A673 (cell line): ENCODE measurements around the gene ADIG. TPM values are rescaled to one million over a fixed set of nuclear protein-coding genes. Genes with fewer than 3 reads are reported as not detected.

Experiments used
- BruUV-seq: library from RNA; stranded (reverse); fragments of 400-500 nt; replicated peaks from 2 replicates; lab custom pipeline; 2021; lab: Mats Ljungman, UMichigan
- CTCF ChIA-PET: fragments of 300-600 bp; sonication (Branson Sonifier 250); formaldehyde crosslinking; loops from one replicate; lab custom pipeline; 2022; ENCODE audit warnings: antibody characterized with exemption; lab: Charles Lee
- POLR2A ChIA-PET: fragments of 300-600 bp; sonication (Branson Sonifier 250); formaldehyde crosslinking; loops from one replicate; lab custom pipeline; 2022; ENCODE audit warnings: antibody characterized with exemption; ENCODE audit not compliant: low non-redundant PET; lab: Charles Lee
- DNase-seq: peaks from one replicate; pipeline ENCODE4 v3.0.0-alpha.2; 2015; ENCODE audit warnings: low spot score
- H3K27ac ChIP-seq: fragments of 200-600 bp; sonication (generic); 2 replicates; pipeline ENCODE4 v1.5.1; 2016; ENCODE audit warnings: mixed run types, low read depth, mild to moderate bottlenecking, mixed read lengths, antibody characterized with exemption, low read length; ENCODE audit not compliant: poor library complexity, severe bottlenecking
- H3K27me3 ChIP-seq: fragments of 200-600 bp; sonication (generic); replicated peaks from 2 replicates; pipeline ENCODE4 v1.6.1; 2017; ENCODE audit warnings: mixed run types, low read depth, mild to moderate bottlenecking, mixed read lengths, antibody characterized with exemption, low read length; ENCODE audit not compliant: insufficient read depth, poor library complexity
- H3K36me3 ChIP-seq: fragments of 200-600 bp; sonication (generic); 2 replicates; pipeline ENCODE4 v1.6.1; 2016; ENCODE audit warnings: mixed run types, mild to moderate bottlenecking, mixed read lengths, antibody characterized with exemption, low read length; ENCODE audit not compliant: insufficient read depth, poor library complexity, severe bottlenecking
- H3K4me1 ChIP-seq: fragments of 200-600 bp; sonication (generic); 2 replicates; pipeline ENCODE4 v1.6.1; 2017; ENCODE audit warnings: mixed run types, mild to moderate bottlenecking, mixed read lengths, antibody characterized with exemption, low read length; ENCODE audit not compliant: insufficient read depth, poor library complexity, severe bottlenecking
- H3K4me3 ChIP-seq: fragments of 200-600 bp; sonication (generic); 2 replicates; pipeline ENCODE4 v1.5.1; 2016; ENCODE audit warnings: low read depth, mixed run types, mild to moderate bottlenecking, mixed read lengths, low read length; ENCODE audit not compliant: poor library complexity, severe bottlenecking
- H3K9me3 ChIP-seq: fragments of 200-600 bp; sonication (generic); 2 replicates; pipeline ENCODE4 v1.6.1; 2016; ENCODE audit warnings: mixed run types, low read depth, mild to moderate bottlenecking, mixed read lengths, antibody characterized with exemption, low read length; ENCODE audit not compliant: poor library complexity, severe bottlenecking
- EZH2 ChIP-seq: fragments of 200-600 bp; sonication (generic); IDR thresholded peaks from 2 replicates; pipeline ENCODE4 v1.6.1; 2017; ENCODE audit warnings: borderline replicate concordance, low read depth, mild to moderate bottlenecking, mixed read lengths, antibody characterized with exemption, low read length; ENCODE audit not compliant: poor library complexity, severe bottlenecking
- intact Hi-C: fragments of 100-400 bp; cut with micrococcal nuclease; formaldehyde crosslinking; loops from one replicate; pipeline ENCODE4 v1.10.0; 2022; ENCODE audit not compliant: unreplicated experiment
- total RNA-seq: library from RNA; stranded (reverse); gene quantifications from 2 replicates; pipeline ENCODE4 v1.2.3, GENCODE V29; 2021
- TF ChIP-seq, protein P1 (sequence below): fragments of 300-800, 200-600 bp; sonication (generic); conservative IDR thresholded peaks from 2 replicates; pipeline ENCODE4 v1.5.1; 2017; ENCODE audit warnings: low read depth, mild to moderate bottlenecking, antibody characterized with exemption, low read length, moderate library complexity, mixed read lengths

Gene ADIG
- total RNA-seq, 1 experiment from 2014 or later, result not detected

DNA sequence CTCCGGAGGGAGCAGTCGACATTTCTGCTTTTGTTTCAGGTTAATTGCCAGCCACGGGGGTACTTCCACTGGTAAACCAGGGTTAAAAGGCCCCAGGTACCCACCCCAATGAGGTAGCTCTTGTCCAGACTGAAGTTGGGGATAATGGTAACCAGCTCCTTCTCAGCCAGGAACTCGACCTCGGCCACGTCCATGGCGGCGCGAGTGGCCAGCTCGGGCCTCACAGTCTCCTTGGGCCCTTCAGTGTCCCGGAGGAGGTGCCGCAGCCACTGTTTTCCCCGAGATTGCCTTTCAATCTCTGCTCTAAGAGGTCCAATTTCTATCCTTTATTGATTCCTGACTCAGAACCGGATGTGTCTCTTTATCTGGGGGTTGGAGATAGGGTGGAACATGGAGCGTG lies 34.3 kb downstream of the ADIG start:
- ChIA-PET POLR2A (interaction anchor here (0.6 kb wide), 1 partner anchor 11 kb away, joined by 16 read pairs; no protein-coding TSS in a partner anchor), CTCF (no interaction called here)
- no peaks in the 10 kb centered on the region for H3K36me3 ChIP-seq
- no peak overlapping the region for H3K4me3 ChIP-seq
- intact Hi-C loops, result no loop called here
- no peak for TF ChIP-seq EZH2
- TF ChIP-seq, protein P1, sequence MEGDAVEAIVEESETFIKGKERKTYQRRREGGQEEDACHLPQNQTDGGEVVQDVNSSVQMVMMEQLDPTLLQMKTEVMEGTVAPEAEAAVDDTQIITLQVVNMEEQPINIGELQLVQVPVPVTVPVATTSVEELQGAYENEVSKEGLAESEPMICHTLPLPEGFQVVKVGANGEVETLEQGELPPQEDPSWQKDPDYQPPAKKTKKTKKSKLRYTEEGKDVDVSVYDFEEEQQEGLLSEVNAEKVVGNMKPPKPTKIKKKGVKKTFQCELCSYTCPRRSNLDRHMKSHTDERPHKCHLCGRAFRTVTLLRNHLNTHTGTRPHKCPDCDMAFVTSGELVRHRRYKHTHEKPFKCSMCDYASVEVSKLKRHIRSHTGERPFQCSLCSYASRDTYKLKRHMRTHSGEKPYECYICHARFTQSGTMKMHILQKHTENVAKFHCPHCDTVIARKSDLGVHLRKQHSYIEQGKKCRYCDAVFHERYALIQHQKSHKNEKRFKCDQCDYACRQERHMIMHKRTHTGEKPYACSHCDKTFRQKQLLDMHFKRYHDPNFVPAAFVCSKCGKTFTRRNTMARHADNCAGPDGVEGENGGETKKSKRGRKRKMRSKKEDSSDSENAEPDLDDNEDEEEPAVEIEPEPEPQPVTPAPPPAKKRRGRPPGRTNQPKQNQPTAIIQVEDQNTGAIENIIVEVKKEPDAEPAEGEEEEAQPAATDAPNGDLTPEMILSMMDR, result no peak
- H3K27ac ChIP-seq, result no peak overlapping the region
- no TSS peak for BruUV-seq
- DNase-seq, result no peak
- no peaks in the 10 kb centered on the region for H3K9me3 ChIP-seq
- peaks cover 11% of the 10 kb centered on the region for H3K27me3 ChIP-seq
- H3K4me1 ChIP-seq, result no peaks in the 10 kb centered on the region

DNA sequence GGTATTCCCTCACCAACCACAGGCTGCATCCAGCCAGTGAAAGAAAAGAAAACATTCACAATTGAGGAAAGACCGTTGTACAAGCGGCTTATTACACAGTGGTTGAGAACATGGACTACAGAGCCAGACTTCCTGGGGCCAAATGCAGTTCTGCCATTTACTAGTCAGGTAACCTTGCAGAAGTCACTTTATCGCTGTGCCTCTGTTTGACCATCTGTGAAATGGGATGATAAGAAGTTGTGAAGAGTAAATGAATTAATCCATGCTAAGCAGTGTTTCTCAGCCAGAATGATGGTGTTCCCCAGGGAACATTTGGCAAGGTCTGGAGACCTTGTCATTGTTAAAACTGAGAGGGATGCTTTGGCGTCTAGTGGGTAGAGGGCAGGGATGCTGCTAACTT lies 35.5 kb downstream of the ADIG start:
- Histone ChIP-seq H3K4me1 (no peaks in the 10 kb centered on the region), H3K4me3 (no peak overlapping the region), H3K9me3 (no peaks in the 10 kb centered on the region), H3K27ac (no peak overlapping the region), H3K36me3 (no peaks in the 10 kb centered on the region), H3K27me3 (peaks cover 23% of the 10 kb centered on the region)
- BruUV-seq, result no TSS peak
- POLR2A ChIA-PET, result no interaction called here
- intact Hi-C loops, result no loop called here
- DNase-seq, result no peak
- no peak for TF ChIP-seq EZH2
- TF ChIP-seq, protein P1, result no peak
- CTCF ChIA-PET, result interaction anchor here (1.0 kb wide), 1 partner anchor 12 kb away, joined by 3 read pairs; no protein-coding TSS in a partner anchor

- POLR2A ChIA-PET, result no interaction called here
- Histone ChIP-seq H3K36me3 (no peaks in the 10 kb centered on the region), H3K4me1 (no peaks in the 10 kb centered on the region), H3K27me3 (peaks cover 24% of the 10 kb centered on the region), H3K4me3 (no peak overlapping the region), H3K27ac (no peak overlapping the region), H3K9me3 (no peaks in the 10 kb centered on the region)
- no TSS peak for BruUV-seq
- no peak for TF ChIP-seq EZH2
- TF ChIP-seq, protein P1, result no peak
- no peak for DNase-seq
- CTCF ChIA-PET, result interaction anchor here (0.7 kb wide), 1 partner anchor 14 kb away, joined by 3 read pairs; no protein-coding TSS in a partner anchor
- intact Hi-C loops, result no loop called here
Observed at GRCh38 chr20:38617011-38617829, 36.2 kb downstream of the ADIG start.
